HepG2 (cell line): Measurements from ENCODE around the gene VWA3A. TPM values are rescaled to one million over a fixed set of nuclear protein-coding genes. Genes with fewer than 3 reads are reported as not detected.
A peak's percentile ranks its signal among the peaks of the same experiment; 100 is the strongest.

Experiments
- BHLHE40 ChIP-seq: IDR thresholded peaks from 2 replicates; pipeline ENCODE4 v1.6.1; 2011; ENCODE audit warnings: low read length, improper control_type of control experiment
- E2F5 ChIP-seq: sonication (generic); formaldehyde crosslinking; conservative IDR thresholded peaks from 2 replicates; pipeline ENCODE4 v1.4.0; 2020; ENCODE audit warnings: missing genetic modification reagents
- FOSL1 ChIP-seq: sonication (generic); formaldehyde crosslinking; IDR thresholded peaks from 2 replicates; pipeline ENCODE4 v1.9.0; 2021; ENCODE audit warnings: missing genetic modification reagents, borderline replicate concordance
- FOXK1 ChIP-seq: sonication (generic); formaldehyde crosslinking; IDR thresholded peaks from 2 replicates; pipeline ENCODE4 v1.4.0; 2020; ENCODE audit warnings: low read depth, missing genetic modification reagents, borderline replicate concordance
- GATAD2A ChIP-seq: IDR thresholded peaks from 2 replicates; pipeline ENCODE4 v1.6.1; 2016
- KAT8 ChIP-seq: IDR thresholded peaks from 2 replicates; pipeline ENCODE4 v1.6.1; 2016; ENCODE audit warnings: missing genetic modification reagents, missing compliant biosample characterization
- KDM5A ChIP-seq: fragments of 200-600 bp; sonication (generic); IDR thresholded peaks from 2 replicates; pipeline ENCODE4 v1.7.0; 2018; ENCODE audit warnings: antibody characterized with exemption, mild to moderate bottlenecking, low read length, borderline replicate concordance
- NFYB ChIP-seq: sonication (generic); formaldehyde crosslinking; IDR thresholded peaks from 2 replicates; pipeline ENCODE4 v1.4.0; 2020; ENCODE audit warnings: missing genetic modification reagents
- SKI ChIP-seq: fragments of 450-650 bp; IDR thresholded peaks from one replicate; pipeline ENCODE4 v1.6.1; 2018; ENCODE audit warnings: mild to moderate bottlenecking; ENCODE audit not compliant: partially characterized antibody
- TARDBP ChIP-seq: sonication (generic); formaldehyde crosslinking; IDR thresholded peaks from 2 replicates; pipeline ENCODE4 v1.8.0; 2022; ENCODE audit warnings: mild to moderate bottlenecking, missing genetic modification reagents
- TRIM24 ChIP-seq: sonication (generic); formaldehyde crosslinking; IDR thresholded peaks from 2 replicates; pipeline ENCODE4 v1.8.0; 2022; ENCODE audit warnings: mild to moderate bottlenecking, missing genetic modification reagents
- WIZ ChIP-seq: sonication (generic); formaldehyde crosslinking; IDR thresholded peaks from 2 replicates; pipeline ENCODE4 v1.5.1; 2020; ENCODE audit warnings: mild to moderate bottlenecking, missing genetic modification reagents
- ZNF512B ChIP-seq: sonication (generic); formaldehyde crosslinking; IDR thresholded peaks from 2 replicates; pipeline ENCODE4 v1.5.1; 2020; ENCODE audit warnings: missing genetic modification reagents, mild to moderate bottlenecking, borderline replicate concordance
- ZNF770 ChIP-seq: sonication (generic); formaldehyde crosslinking; IDR thresholded peaks from 2 replicates; pipeline ENCODE4 v1.5.0; 2020; ENCODE audit warnings: mild to moderate bottlenecking, missing genetic modification reagents
- polyA plus RNA-seq, 8 experiments: library from polyadenylated mRNA; depleted of rRNA in 3 of 8; stranded (reverse) in 7 of 8; unstranded in 1 of 8; fragments of >200 nt; fragmentation: Illumina TruSeq in 4 of 8; extraction: Trizol in 4 of 8; gene quantifications; 2 replicates each; pipeline versions ENCODE4 v1.2.1 to v1.2.3, GENCODE V29; 2011 to 2016; ENCODE audit warnings: low read depth in 4 of 8, missing spikeins in 1 of 8, mixed read lengths in 1 of 8; ENCODE audit not compliant: insufficient read depth in 1 of 8
- total RNA-seq, 5 experiments: library from RNA; depleted of rRNA; stranded (reverse); fragments of >200 nt; fragmentation: Illumina TruSeq; extraction: Trizol; gene quantifications; 2 replicates each; pipeline ENCODE4 v1.2.3, GENCODE V29; 2016; ENCODE audit warnings: low read depth in 1 of 5
- TF ChIP-seq, protein P1 (sequence below): sonication (generic); formaldehyde crosslinking; IDR thresholded peaks from 2 replicates; pipeline ENCODE4 v1.5.0; 2020; ENCODE audit warnings: mild to moderate bottlenecking, missing genetic modification reagents

Gene VWA3A
- total and polyA plus RNA-seq, 2 of the 13 experiments (the other 11 are each of a cell fraction or from before 2014, with no cell fraction given), result 0.03 to 0.07 TPM

GRCh38 chr16:22098405-22099255 is 6.3 kb downstream of the VWA3A start (continued):
- TF ChIP-seq ZNF770 (peak; percentile 64; the same call in 1 of the 2 replicates), SKI (no peak), WIZ (CRISPR knock-in tag) (no peak), ZNF512B (0 out of 2 replicates have a peak, but pooled peaks have one; percentile 75), E2F5 (CRISPR knock-in tag) (0 out of 2 replicates have a peak, but pooled peaks have one; percentile 17), BHLHE40 (peak; percentile 71; the same call in 1 of the 2 replicates), FOXK1 (CRISPR knock-in tag) (peak; percentile 16; the same call in 1 of the 2 replicates), KAT8 (CRISPR knock-in tag) (peak; percentile 63), NFYB (CRISPR knock-in tag) (0 out of 2 replicates have a peak, but pooled peaks have one; percentile 12), FOSL1 (CRISPR knock-in tag) (no peak), TARDBP (CRISPR knock-in tag) (peak; percentile 50; the same call in 1 of the 2 replicates), GATAD2A (CRISPR knock-in tag) (peak; percentile 37), KDM5A (peak; percentile 37; the same call in 1 of the 2 replicates), TRIM24 (CRISPR knock-in tag) (no peak)
- TF ChIP-seq, protein P1, sequence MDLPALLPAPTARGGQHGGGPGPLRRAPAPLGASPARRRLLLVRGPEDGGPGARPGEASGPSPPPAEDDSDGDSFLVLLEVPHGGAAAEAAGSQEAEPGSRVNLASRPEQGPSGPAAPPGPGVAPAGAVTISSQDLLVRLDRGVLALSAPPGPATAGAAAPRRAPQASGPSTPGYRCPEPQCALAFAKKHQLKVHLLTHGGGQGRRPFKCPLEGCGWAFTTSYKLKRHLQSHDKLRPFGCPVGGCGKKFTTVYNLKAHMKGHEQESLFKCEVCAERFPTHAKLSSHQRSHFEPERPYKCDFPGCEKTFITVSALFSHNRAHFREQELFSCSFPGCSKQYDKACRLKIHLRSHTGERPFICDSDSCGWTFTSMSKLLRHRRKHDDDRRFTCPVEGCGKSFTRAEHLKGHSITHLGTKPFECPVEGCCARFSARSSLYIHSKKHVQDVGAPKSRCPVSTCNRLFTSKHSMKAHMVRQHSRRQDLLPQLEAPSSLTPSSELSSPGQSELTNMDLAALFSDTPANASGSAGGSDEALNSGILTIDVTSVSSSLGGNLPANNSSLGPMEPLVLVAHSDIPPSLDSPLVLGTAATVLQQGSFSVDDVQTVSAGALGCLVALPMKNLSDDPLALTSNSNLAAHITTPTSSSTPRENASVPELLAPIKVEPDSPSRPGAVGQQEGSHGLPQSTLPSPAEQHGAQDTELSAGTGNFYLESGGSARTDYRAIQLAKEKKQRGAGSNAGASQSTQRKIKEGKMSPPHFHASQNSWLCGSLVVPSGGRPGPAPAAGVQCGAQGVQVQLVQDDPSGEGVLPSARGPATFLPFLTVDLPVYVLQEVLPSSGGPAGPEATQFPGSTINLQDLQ (CRISPR knock-in tag), result no peak
